ENCODE measurements around the gene HHATL.
A peak's percentile ranks its signal among the peaks of the same experiment; 100 is the strongest.

Gene HHATL

GRCh38 chr3:42704136-42704841, 1.7 kb upstream of the HHATL start:
- no peak overlapping the region for H3K4me2 ChIP-seq (ENCODE audit: insufficient read depth, low read length, poor library complexity, severe bottlenecking)
- H3K18ac ChIP-seq (ENCODE audit: low read length): no peak overlapping the region
- no peak overlapping the region for H3K27ac ChIP-seq (replicated peaks; ENCODE audit: low read length)
- no peak overlapping the region for H2BK15ac ChIP-seq (ENCODE audit: low read length)
- H2AFZ ChIP-seq (ENCODE audit: low read length): no peak overlapping the region
- no peak overlapping the region for H4K8ac ChIP-seq (ENCODE audit: low read depth, low read length)
- H2BK5ac ChIP-seq (ENCODE audit: low read length): no peak overlapping the region
- no peak overlapping the region for H3K4me3 ChIP-seq (ENCODE audit: low read length in 2 of 2)
- no CpG with 5 or more reads among the region's 8 CpGs for WGBS, 2 donors (ENCODE audit: extremely low coverage in 2 of 2, insufficient read length in 2 of 2, insufficient replicate concordance in 1 of 2)
- no peak overlapping the region for H3K14ac ChIP-seq (ENCODE audit: low read length)
- peaks cover 0 to 2% of the 10 kb centered on the region in 2 donors for H3K36me3 ChIP-seq (replicated peaks in 1 of 2; ENCODE audit: control insufficient read depth in 2 of 2, insufficient read depth in 2 of 2, low read length in 2 of 2)
- no peak overlapping the region for H3K9ac ChIP-seq (ENCODE audit: low read depth, low read length, poor library complexity)
- no peak for DNase-seq (ENCODE audit: low spot score)
- peaks cover 1% of the 10 kb centered on the region for H3K79me1 ChIP-seq (ENCODE audit: low read depth, low read length)
- H2BK120ac ChIP-seq (ENCODE audit: low read depth, low read length): no peak overlapping the region
- H3K4ac ChIP-seq (ENCODE audit: low read length): no peak overlapping the region
- H2AK5ac ChIP-seq (ENCODE audit: low read depth, low read length): no peak overlapping the region
- H3K9me3 ChIP-seq (replicated peaks in 1 of 2; ENCODE audit: control insufficient read depth in 2 of 2, insufficient read depth in 1 of 2, low read depth in 1 of 2, low read length in 2 of 2): no peaks in the 10 kb centered on the region
- H3K4me1 ChIP-seq (ENCODE audit: control insufficient read depth in 2 of 2, insufficient read depth in 1 of 2, low read depth in 1 of 2, low read length in 2 of 2): peaks cover 0 to 4% of the 10 kb centered on the region in 2 donors
- peak overlapping the region; percentile 11 for H3K23ac ChIP-seq (ENCODE audit: low read depth, low read length, poor library complexity)
- H2BK12ac ChIP-seq (ENCODE audit: low read length): no peak overlapping the region
- no peak overlapping the region for H4K91ac ChIP-seq (ENCODE audit: low read depth, low read length, poor library complexity)
- peaks cover 0 to 47% (median 0%) of the 10 kb centered on the region in 3 experiments for H3K27me3 ChIP-seq (ENCODE audit: control insufficient read depth in 3 of 3, insufficient read depth in 3 of 3, low read depth in 1 of 3, low read length in 3 of 3)

DNA sequence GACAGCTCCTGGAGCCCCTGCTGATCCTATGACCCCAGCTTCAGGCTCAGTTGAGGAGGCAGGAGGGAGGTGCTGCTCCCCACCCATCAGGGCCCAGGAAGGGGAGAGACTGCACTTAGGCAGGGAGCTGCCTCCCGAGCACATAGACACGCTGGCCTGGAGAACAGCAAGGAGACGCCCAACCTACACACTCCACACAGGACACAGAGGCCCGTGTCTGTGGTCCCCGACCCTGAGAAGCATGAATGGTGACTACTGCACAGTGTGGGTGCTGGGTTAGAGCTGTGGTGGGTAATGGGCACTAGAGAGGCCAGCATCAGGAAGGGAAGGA, 1.1 kb upstream of the HHATL start:
- Histone ChIP-seq H3K4ac (ENCODE audit: low read length) (no peak overlapping the region), H2BK120ac (ENCODE audit: low read depth, low read length) (no peak overlapping the region), H2BK12ac (ENCODE audit: low read length) (no peak overlapping the region), H3K4me3 (ENCODE audit: low read length in 2 of 2) (no peak overlapping the region), H3K79me1 (ENCODE audit: low read depth, low read length) (peaks cover 1% of the 10 kb centered on the region), H3K14ac (ENCODE audit: low read length) (no peak overlapping the region), H3K27me3 (ENCODE audit: control insufficient read depth in 3 of 3, insufficient read depth in 3 of 3, low read depth in 1 of 3, low read length in 3 of 3) (peaks cover 0 to 46% (median 0%) of the 10 kb centered on the region in 3 experiments), H4K8ac (ENCODE audit: low read depth, low read length) (no peak overlapping the region), H2AK5ac (ENCODE audit: low read depth, low read length) (no peak overlapping the region), H3K18ac (ENCODE audit: low read length) (no peak overlapping the region), H3K27ac (replicated peaks; ENCODE audit: low read length) (no peak overlapping the region), H3K4me1 (ENCODE audit: control insufficient read depth in 2 of 2, insufficient read depth in 1 of 2, low read depth in 1 of 2, low read length in 2 of 2) (peaks cover 0 to 4% of the 10 kb centered on the region in 2 donors), H2BK5ac (ENCODE audit: low read length) (peak overlapping the region; percentile 14), H3K36me3 (replicated peaks in 1 of 2; ENCODE audit: control insufficient read depth in 2 of 2, insufficient read depth in 2 of 2, low read length in 2 of 2) (peaks cover 0 to 2% of the 10 kb centered on the region in 2 donors), H3K9me3 (replicated peaks in 1 of 2; ENCODE audit: control insufficient read depth in 2 of 2, insufficient read depth in 1 of 2, low read depth in 1 of 2, low read length in 2 of 2) (no peaks in the 10 kb centered on the region), H3K23ac (ENCODE audit: low read depth, low read length, poor library complexity) (no peak overlapping the region), H3K9ac (ENCODE audit: low read depth, low read length, poor library complexity) (peak overlapping the region; percentile 38), H4K91ac (ENCODE audit: low read depth, low read length, poor library complexity) (no peak overlapping the region), H2BK15ac (ENCODE audit: low read length) (no peak overlapping the region), H2AFZ (ENCODE audit: low read length) (no peak overlapping the region), H3K4me2 (ENCODE audit: insufficient read depth, low read length, poor library complexity, severe bottlenecking) (no peak overlapping the region)
- DNase-seq (ENCODE audit: low spot score): no peak
- WGBS, 2 donors (ENCODE audit: extremely low coverage in 2 of 2, insufficient read length in 2 of 2, insufficient replicate concordance in 1 of 2): no CpG with 5 or more reads among the region's 5 CpGs

DNA sequence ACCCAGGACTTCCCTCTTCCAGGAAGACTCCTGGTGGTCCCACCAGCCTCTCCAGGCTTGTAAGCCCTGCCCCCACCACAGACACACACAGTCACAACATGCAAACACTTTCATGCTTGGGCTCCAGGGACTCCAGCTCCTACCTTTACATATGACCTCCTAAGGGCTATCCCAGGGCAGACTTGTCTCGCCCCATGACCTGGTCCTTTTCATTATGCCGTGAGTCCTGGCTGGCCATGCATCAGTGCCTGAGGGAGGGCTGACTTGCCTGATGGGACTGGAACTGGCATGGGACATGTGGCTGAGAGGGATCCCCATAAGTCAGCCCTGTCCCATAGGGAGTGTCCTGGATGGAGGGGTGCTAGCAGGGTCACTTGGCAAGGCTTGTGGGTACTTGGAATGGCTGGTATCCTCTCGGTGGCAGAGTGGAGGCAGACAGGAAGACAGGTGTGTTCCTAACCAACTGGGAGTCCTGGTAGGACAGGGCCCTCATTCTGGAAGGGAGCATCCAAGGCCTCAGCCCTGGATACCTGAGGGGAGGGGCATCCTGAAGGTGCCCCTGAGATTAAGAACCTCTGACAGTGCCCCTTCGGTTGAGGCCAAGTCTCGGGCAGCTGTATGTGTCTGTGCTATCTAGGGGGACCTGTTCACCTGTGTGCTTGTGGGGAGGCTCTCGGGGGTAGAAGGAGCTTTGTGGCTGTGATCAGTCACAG, 540 bp upstream of the HHATL start:
- no peak overlapping the region for H3K14ac ChIP-seq (ENCODE audit: low read length)
- H3K4me3 ChIP-seq (ENCODE audit: low read length in 2 of 2): peak overlapping the region in 1 of 2 donors; percentile 2
- peaks cover 0 to 47% (median 0%) of the 10 kb centered on the region in 3 experiments for H3K27me3 ChIP-seq (ENCODE audit: control insufficient read depth in 3 of 3, insufficient read depth in 3 of 3, low read depth in 1 of 3, low read length in 3 of 3)
- no peak for DNase-seq (ENCODE audit: low spot score)
- no peak overlapping the region for H4K91ac ChIP-seq (ENCODE audit: low read depth, low read length, poor library complexity)
- H3K36me3 ChIP-seq (replicated peaks in 1 of 2; ENCODE audit: control insufficient read depth in 2 of 2, insufficient read depth in 2 of 2, low read length in 2 of 2): peaks cover 0 to 2% of the 10 kb centered on the region in 2 donors
- no peak overlapping the region for H2BK120ac ChIP-seq (ENCODE audit: low read depth, low read length)
- H3K4ac ChIP-seq (ENCODE audit: low read length): no peak overlapping the region
- H3K23ac ChIP-seq (ENCODE audit: low read depth, low read length, poor library complexity): no peak overlapping the region
- peak overlapping the region; percentile 13 for H3K18ac ChIP-seq (ENCODE audit: low read length)
- H2AK5ac ChIP-seq (ENCODE audit: low read depth, low read length): no peak overlapping the region
- H3K9me3 ChIP-seq (replicated peaks in 1 of 2; ENCODE audit: control insufficient read depth in 2 of 2, insufficient read depth in 1 of 2, low read depth in 1 of 2, low read length in 2 of 2): no peaks in the 10 kb centered on the region
- no peak overlapping the region for H2BK12ac ChIP-seq (ENCODE audit: low read length)
- no peak overlapping the region for H2AFZ ChIP-seq (ENCODE audit: low read length)
- no peak overlapping the region for H3K27ac ChIP-seq (replicated peaks; ENCODE audit: low read length)
- peak overlapping the region; percentile 38 for H3K9ac ChIP-seq (ENCODE audit: low read depth, low read length, poor library complexity)
- peak overlapping the region; percentile 14 for H2BK5ac ChIP-seq (ENCODE audit: low read length)
- peaks cover 0 to 4% of the 10 kb centered on the region in 2 donors for H3K4me1 ChIP-seq (ENCODE audit: control insufficient read depth in 2 of 2, insufficient read depth in 1 of 2, low read depth in 1 of 2, low read length in 2 of 2)
- no CpG with 5 or more reads among the region's 6 CpGs for WGBS, 2 donors (ENCODE audit: extremely low coverage in 2 of 2, insufficient read length in 2 of 2, insufficient replicate concordance in 1 of 2)
- H3K4me2 ChIP-seq (ENCODE audit: insufficient read depth, low read length, poor library complexity, severe bottlenecking): no peak overlapping the region
- H2BK15ac ChIP-seq (ENCODE audit: low read length): no peak overlapping the region
- H4K8ac ChIP-seq (ENCODE audit: low read depth, low read length): no peak overlapping the region
- H3K79me1 ChIP-seq (ENCODE audit: low read depth, low read length): peaks cover 1% of the 10 kb centered on the region

DNA sequence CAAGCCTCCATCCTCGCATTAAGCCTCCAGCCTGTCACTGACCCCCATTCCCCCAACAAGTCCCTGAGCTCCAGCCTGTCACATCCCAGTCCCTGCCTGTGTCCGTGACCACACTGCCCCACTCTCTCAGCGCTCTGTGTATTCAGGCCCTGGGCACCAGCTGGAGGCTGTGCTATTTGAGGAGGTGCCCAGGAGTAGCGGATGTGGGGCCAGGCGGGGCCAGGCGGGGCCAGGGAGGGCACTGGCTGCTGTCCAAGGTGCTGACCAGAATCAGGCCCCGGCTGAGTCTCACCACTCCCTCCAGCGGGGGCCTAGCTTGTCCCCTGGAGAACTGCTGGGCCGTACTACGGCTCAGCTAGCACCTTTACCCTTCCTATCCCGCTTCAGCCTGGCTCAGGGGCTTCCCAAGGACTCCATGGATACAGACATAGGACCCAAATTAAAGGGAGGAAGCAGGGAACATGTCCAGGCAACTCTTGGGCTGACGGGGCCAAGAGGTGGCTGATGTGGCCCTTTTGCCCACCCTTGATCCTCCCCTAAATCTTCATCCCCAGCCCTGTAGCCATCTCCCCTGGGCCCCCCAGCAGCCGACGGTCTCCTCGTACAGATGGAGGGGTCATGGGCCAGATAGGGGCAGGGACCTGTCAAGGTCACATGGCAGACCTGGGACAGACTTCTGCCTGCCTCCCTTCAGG, 1.1 kb downstream of the HHATL start:
- H3K27me3 ChIP-seq (ENCODE audit: control insufficient read depth in 3 of 3, insufficient read depth in 3 of 3, low read depth in 1 of 3, low read length in 3 of 3): peaks cover 0 to 46% (median 0%) of the 10 kb centered on the region in 3 experiments
- H2AFZ ChIP-seq (ENCODE audit: low read length): no peak overlapping the region
- no peak overlapping the region for H2BK5ac ChIP-seq (ENCODE audit: low read length)
- H3K4ac ChIP-seq (ENCODE audit: low read length): no peak overlapping the region
- H2BK120ac ChIP-seq (ENCODE audit: low read depth, low read length): no peak overlapping the region
- H2AK5ac ChIP-seq (ENCODE audit: low read depth, low read length): no peak overlapping the region
- no peak overlapping the region for H3K23ac ChIP-seq (ENCODE audit: low read depth, low read length, poor library complexity)
- no peak overlapping the region for H3K14ac ChIP-seq (ENCODE audit: low read length)
- H4K91ac ChIP-seq (ENCODE audit: low read depth, low read length, poor library complexity): no peak overlapping the region
- no CpG with 5 or more reads among the region's 15 CpGs for WGBS, 2 donors (ENCODE audit: extremely low coverage in 2 of 2, insufficient read length in 2 of 2, insufficient replicate concordance in 1 of 2)
- peak; percentile 77 for DNase-seq (ENCODE audit: low spot score)
- H3K9ac ChIP-seq (ENCODE audit: low read depth, low read length, poor library complexity): no peak overlapping the region
- no peak overlapping the region for H2BK12ac ChIP-seq (ENCODE audit: low read length)
- H3K4me1 ChIP-seq (ENCODE audit: control insufficient read depth in 2 of 2, insufficient read depth in 1 of 2, low read depth in 1 of 2, low read length in 2 of 2): peaks cover 0 to 4% of the 10 kb centered on the region in 2 donors
- H3K4me3 ChIP-seq (ENCODE audit: low read length in 2 of 2): no peak overlapping the region
- no peak overlapping the region for H3K4me2 ChIP-seq (ENCODE audit: insufficient read depth, low read length, poor library complexity, severe bottlenecking)
- no peak overlapping the region for H4K8ac ChIP-seq (ENCODE audit: low read depth, low read length)
- H3K27ac ChIP-seq (replicated peaks; ENCODE audit: low read length): no peak overlapping the region
- peaks cover 1% of the 10 kb centered on the region for H3K79me1 ChIP-seq (ENCODE audit: low read depth, low read length)
- H3K9me3 ChIP-seq (replicated peaks in 1 of 2; ENCODE audit: control insufficient read depth in 2 of 2, insufficient read depth in 1 of 2, low read depth in 1 of 2, low read length in 2 of 2): no peaks in the 10 kb centered on the region
- H3K36me3 ChIP-seq (replicated peaks in 1 of 2; ENCODE audit: control insufficient read depth in 2 of 2, insufficient read depth in 2 of 2, low read length in 2 of 2): no peaks in the 10 kb centered on the region
- no peak overlapping the region for H2BK15ac ChIP-seq (ENCODE audit: low read length)
- peak overlapping the region; percentile 69 for H3K18ac ChIP-seq (ENCODE audit: low read length)
